HG02885 (cell line): ENCODE data around the gene RPS29.
"Not testable (repeated sequence)": the region's sequence is repeated elsewhere in the genome, so short reads cannot be mapped to it uniquely, and the experiment has no call there.

ENCODE experiments used
- ATAC-seq: cut with Tn5 transposase; IDR thresholded peaks from one replicate; pipeline ENCODE4 v1.9.1; 2021; ENCODE audit warnings: mild to moderate bottlenecking; ENCODE audit not compliant: unreplicated experiment, poor library complexity

The RPS29 gene

DNA sequence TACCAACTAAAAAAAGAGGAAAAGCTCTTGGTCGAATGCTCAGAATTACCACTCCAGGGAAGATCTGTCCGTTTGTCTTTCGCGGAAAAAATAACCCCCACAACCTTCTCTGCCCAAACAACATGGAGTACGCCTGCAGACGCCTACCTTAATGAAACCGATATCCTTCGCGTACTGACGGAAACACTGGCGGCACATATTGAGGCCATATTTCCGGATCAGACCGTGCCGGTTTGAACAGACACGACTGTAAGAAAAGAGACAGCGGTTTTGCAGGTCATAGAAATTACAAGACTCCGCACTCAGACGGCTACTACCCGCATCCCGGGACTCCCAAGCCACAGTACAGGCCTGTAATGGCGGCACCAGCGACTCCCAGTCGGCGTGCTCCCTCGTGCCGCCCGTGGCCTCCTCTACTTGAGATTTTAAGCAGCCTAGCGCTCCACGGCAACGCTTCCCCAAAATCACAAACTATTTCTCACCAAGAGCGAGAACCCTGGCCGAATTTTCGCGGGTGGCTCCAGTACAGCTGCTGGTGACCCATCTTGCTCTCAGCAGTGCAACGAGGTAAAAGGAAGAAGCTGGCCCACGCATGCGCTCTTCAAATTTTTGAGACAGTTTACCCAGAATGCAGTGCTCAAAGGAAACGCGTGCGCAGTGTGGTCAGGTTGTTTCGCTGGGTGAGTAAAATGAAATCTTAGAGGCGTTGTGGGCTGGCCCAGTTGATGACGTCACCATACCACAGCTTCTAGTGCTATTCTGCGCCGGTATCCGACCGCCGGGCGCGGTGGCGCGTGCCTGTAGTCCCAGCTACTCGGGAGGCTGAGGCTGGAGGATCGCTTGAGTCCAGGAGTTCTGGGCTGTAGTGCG, at the start of gene RPS29:
Gene RPS29 (minus strand): TSS at position 578 of the 870 bp plus-strand sequence. CDS start 34 bp downstream, at position 544.
- peak; percentile 89 for ATAC-seq

DNA sequence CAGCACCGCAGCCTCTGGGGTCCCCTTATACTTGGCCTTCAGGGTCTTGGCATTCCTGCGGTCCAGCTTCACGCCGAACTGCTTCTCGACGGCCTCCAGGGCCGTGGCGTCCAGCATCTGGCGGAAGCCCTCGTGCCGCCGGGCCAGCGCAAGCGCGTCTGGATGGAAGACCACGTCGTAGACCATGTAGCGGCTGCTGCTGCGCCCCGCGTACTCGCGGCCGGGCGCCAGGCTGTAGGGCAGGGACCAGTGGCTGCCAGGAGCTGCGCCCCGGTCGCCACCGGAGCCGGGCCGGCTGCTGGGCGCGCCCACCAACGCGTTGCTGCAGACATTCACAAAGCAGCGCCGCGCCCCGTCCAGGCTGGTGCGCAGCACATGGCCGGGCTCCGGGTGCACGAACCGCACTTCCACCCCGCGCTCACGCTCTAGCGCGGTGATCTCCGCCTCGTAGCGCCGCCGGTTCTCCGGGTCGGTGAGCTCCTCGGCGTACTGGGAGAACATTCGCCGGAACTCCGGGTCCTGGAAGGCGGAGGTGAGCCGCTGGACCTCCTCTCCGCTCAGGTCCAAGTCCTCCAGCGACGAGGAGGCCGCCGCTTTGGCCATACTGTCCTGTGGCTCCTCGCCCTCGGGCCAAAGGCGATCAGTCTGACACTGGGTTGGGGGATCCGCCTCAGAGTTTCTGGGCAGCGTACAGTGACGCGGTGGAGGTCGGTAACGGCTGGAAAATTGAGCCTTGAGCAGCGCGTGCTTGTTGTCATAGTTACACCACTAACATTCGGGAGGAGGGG, 48.6 kb upstream of the RPS29 start, which contains the start of gene DNAAF2:
Gene DNAAF2 (minus strand): TSS at position 698 of the 788 bp plus-strand sequence. CDS start 95 bp downstream, at position 603.
- peak; percentile 32 for ATAC-seq

DNA sequence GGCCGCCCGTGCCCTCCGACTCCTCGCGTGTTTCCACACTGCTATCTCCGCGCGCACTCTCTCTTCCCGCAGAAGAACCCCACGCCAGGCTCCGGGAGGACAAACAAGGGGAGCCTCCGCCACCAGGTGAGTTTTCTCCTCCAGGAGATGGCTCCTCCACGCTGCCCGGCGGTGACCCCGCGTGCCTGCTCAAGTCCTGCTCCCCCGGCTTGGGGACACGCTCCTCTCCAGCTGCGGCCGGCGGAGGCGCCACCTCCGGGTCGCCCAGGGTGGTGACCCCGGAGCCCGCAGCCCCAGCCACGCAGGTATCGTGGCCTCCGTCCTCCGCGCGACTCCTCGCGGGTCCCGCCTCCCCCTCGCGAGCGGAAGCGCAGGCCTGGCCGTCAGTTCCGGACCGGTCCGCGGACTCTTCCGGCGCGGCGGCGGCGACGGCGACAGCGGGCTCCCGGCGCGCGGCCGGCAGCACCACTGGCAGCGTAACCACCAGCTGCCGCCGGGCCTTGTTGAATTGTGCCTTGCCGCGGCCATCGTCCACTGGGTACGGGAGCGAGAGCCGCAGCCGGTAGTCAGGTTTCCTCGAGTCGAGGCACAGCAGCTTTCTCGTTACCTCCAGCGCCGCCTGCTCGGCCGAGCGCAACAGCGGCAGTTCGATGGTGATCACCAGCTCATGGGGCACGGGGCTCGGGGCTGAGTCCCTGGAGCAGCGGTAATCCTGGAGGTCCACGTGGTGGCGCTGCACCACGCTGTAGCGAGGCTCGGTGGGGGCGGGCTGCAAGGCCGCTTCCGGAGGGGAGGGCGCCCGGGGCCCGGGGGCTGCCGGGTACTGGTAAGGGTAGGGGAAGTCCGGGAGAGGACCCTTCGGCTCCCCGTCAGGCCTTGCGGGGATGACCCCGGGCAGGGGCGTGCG, 47.7 kb upstream of the RPS29 start:
- ATAC-seq = peak; percentile 77

DNA sequence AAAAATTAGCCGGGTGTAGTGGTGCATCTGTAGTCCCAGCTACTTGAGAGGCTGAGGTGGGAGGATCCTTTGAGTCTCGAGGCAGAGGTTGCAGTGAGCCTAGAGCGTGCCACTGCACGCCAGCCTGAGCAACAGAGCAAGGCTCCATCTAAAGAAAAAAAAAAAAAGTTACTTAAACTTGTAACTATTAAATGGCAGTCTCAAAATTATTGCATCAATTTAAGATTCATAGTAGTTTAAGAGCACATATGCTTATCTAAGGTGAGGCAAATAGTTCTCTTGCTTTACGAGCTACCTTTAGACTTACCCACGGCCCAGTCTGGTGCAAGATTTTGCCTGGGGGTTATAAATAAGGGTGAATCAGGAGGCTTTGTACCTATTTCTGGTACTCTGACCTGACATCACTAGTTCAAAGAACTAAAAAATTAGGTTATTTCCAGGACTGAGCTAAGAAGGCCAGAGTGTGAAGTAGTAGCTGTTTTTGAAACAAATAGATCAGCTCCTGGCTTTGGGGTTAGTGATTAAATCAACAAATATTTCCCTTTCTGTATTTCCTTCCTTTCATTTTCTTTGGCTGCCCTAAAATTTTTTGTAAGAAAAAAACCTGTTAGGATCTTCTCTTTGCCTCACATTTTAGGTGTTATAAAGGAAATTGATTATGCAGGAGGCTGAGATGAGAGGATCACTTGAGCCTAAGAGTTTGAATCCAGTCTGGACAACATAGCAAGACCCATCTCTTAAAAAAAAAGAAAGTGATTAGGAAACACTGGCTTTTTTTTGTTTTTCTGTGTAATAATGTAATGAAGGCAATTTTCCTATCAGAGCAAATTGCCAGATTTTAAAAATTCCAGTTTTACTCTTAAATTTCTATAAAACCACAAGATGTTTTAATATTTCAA, 38.0 kb upstream of the RPS29 start:
- no peak for ATAC-seq

DNA sequence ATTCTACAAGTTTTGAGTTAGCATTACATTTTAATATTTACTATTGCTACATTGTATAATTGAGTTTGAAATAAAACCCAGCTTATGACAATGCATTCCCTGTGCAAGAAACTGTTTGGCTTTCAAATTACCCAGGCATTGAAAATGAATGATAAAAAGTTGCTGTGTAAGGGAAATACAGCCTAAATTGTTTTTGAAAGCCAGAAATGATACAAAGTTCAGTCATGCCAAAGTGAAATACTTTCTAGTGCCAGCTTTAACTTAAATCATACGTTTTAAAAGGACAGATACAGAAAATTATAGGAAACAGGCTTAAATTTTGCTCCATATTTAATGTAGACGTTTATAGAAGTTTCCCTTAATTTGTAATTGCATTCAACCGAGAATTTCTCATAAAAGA, 37.2 kb upstream of the RPS29 start:
- ATAC-seq = no peak

DNA sequence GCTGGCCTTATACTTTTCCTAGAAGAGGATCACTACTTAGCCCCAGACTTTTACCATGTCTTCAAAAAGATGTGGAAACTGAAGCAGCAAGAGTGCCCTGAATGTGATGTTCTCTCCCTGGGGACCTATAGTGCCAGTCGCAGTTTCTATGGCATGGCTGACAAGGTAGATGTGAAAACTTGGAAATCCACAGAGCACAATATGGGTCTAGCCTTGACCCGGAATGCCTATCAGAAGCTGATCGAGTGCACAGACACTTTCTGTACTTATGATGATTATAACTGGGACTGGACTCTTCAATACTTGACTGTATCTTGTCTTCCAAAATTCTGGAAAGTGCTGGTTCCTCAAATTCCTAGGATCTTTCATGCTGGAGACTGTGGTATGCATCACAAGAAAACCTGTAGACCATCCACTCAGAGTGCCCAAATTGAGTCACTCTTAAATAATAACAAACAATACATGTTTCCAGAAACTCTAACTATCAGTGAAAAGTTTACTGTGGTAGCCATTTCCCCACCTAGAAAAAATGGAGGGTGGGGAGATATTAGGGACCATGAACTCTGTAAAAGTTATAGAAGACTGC, 35.9 kb upstream of the RPS29 start:
- no peak for ATAC-seq

DNA sequence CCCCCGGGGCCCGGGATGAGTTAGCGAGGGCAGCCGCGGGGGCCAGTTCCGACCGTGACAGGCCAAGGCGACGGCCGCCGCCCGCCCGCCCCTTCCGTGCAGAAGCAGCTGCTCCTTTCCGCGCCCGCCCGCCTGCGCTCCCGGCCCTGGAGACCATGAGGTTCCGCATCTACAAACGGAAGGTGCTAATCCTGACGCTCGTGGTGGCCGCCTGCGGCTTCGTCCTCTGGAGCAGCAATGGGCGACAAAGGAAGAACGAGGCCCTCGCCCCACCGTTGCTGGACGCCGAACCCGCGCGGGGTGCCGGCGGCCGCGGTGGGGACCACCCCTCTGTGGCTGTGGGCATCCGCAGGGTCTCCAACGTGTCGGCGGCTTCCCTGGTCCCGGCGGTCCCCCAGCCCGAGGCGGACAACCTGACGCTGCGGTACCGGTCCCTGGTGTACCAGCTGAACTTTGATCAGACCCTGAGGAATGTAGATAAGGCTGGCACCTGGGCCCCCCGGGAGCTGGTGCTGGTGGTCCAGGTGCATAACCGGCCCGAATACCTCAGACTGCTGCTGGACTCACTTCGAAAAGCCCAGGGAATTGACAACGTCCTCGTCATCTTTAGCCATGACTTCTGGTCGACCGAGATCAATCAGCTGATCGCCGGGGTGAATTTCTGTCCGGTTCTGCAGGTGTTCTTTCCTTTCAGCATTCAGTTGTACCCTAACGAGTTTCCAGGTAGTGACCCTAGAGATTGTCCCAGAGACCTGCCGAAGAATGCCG, 35.1 kb upstream of the RPS29 start:
- ATAC-seq = peak; percentile 31

DNA sequence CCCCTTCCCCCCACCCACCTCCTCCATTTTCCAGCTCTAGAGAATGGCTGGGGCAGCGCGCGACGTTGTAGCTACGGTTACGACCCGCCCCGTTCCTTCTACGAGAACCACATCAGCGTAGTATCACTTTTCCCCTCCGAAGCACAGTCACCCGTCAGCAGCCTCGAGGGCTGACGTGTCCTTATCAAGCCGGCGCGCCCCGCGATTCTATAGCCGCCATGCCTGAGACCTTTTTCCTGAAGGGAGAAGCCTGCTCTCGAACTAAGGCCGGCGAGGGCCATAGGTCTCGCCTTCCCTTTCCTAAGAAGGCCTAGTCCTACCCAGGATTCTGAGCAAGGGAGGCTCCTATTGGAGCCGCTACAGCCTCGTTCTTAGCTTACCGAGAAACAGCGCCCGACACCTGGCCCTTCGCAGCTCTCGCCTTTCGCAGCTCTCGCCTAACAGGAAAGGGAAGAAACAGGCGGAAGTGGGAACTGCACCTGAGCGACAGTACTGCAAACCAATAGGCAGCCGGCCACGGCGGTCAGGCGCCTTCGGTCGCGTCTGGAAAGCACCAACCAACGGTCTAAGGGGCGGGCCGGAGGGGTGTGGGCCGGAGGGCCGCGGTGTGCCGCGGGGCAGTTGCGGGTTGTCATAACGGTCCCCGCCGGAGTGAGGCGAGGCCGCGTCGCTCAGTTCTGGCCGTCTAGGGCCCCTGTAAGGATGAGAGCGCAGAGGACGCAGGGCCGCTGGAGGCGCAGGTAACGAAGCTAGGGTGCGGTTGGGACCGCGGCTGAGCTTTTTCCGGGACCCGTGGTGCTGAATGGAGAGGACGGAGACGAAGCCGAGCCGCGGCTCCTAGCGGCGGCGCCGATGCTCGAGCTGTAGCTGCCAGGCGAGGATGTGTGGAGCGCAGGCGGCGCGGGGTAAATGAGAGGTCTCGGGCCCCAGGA, 34.3 kb upstream of the RPS29 start, which contains the start of the genes MGAT2 and RPL36AL:
Gene MGAT2 (plus strand): TSS at position 618 of the 932 bp plus-strand sequence. CDS start 470 bp downstream, outside the sequence.
Gene RPL36AL (minus strand): TSS at position 445 of the 932 bp plus-strand sequence. CDS start 1,522 bp downstream, outside the sequence.
- ATAC-seq = peak; percentile 93

DNA sequence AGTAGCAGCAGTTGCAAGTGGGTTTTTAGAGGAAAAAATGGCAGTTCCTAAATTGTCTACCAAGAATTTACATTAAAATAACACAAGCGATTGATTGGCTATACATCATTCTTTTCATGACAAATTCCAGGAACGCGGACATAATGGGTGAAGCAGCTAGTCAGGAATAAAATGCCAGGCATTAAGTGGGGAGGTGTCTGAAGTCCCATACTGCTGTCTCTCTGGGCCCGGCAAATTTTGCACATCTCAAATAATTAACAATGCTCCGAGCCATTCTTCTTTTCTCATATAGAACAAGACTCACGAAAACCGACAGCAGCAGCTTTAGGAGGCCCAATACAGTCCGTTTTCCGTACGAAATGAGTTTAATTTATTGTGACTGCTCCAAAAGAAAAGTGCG, 33.5 kb upstream of the RPS29 start:
- ATAC-seq = no peak

DNA sequence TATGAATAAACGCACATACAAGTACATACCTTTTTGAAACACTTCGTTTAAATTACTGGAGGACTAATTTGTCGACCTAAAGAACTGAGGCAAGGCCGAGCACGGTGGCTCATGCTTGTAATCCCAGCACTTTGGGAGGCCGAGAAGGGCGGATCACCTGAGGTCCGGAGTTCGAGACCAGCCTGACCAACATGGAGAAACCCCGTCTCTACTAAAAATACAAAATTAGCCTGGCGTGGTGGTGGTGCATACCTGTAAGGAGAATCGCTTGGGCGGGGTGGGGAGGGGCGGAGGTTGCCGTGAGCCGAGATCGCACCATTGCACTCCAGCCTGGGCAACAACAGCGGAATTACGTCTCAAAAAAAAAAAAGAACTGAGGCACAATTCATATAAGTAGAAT, 33.1 kb upstream of the RPS29 start:
- not testable (repeated sequence) for ATAC-seq

DNA sequence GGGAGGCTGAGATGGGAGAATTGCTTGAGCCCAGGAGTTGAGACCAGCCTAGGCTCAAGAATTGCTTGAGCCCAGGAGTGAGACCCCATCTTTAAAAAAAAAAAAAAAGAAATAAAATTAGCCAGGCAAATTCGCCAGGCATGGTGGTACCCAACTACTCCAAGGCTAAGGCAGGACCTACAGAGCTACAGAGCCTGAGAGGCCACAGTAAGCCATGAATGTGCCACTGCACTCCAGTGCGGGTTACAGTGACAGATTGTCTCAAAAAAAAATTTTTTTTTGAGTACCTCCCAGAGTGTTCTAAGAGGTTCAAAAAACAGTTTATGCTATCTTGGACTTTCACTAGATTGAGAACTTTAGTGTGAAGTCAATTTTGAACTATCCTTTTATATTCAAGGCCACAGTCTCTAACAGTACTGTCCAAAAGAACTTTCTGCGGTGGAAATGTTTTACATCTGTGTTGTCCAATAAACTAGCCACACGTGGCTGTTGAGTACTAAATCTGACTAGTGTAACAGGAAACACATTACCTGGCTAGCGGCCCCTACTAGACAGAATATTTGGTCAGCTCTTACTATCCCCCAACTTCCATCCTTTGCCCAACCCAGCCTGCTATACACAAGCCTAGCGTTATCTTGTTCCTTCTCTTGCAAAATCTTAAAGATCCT, 31.8 kb upstream of the RPS29 start:
- no peak for ATAC-seq

DNA sequence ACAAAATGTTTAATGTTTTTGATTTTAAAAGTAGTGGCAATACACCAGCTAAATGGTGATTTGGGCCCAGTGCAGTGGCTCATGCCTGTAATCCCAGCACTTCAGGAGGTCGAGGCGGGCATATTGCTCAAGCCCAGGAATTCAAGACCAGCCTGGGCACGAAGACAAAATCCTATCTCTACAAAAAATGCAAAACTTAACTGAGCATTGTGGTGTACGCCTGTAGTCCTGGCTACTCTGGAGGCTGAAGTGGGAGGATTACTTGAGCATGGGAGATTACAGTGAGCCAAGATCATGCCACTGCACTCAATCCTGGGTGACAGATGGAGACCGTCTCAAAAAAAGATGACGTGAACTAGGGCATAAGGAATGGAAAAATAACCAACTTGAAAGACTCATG, 29.6 kb upstream of the RPS29 start:
- ATAC-seq = no peak

DNA sequence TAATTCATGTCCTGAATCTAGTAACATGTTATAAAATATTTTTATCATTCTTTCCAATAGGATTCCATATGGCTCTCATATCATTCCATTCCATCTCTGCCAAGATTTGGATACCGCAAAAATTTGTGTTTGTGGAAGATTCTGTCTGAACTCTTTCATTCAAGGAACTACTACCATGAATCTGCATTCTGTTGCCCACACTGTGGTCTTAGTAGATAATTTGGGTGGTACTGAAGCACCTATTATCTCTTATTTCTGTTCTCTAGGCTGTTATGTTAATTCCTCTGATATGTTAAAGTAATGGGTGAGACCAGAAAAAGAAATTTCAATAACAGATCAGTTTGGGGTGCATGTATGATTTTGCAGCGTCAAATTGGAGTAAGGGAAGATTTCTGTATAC, 28.0 kb upstream of the RPS29 start:
- no peak for ATAC-seq

DNA sequence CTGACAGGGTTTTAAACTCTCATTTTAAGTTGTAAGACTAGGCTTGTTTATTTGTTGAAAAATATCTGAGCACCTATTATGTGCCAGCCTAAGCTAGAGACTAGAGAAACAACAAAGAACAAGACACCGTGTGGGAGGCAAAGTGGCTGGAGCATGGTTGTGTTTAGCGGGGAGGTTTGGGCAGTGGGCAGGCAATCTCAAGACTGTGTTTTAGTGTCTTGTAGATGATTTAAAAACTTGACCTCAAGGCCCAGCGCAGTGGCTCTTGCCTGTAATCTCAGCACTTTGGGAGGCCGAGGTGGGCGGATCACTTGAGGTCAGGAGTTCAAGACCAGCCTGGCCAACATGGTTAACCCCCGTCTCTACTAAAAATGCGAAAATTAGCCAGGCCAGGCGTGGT, 26.5 kb upstream of the RPS29 start:
- ATAC-seq = no peak

DNA sequence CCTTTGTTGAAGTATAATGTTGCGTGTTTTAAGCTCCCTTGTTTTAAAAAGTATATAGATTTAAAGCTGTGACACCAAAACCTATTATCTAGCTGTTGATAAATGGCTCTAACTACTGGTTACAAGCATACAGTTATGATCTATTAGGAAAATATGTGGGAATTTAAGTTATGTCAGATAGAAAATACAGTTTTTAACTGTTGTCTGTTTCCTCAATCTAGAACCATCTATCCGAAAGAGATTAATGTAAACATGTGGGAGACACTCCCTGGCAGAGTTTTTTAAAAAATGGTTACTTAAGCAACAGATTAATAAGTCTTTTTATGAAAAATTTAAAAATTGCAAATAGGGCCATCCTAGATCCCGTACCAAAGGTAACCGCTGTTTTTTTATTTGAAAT, 26.1 kb upstream of the RPS29 start:
- no peak for ATAC-seq

DNA sequence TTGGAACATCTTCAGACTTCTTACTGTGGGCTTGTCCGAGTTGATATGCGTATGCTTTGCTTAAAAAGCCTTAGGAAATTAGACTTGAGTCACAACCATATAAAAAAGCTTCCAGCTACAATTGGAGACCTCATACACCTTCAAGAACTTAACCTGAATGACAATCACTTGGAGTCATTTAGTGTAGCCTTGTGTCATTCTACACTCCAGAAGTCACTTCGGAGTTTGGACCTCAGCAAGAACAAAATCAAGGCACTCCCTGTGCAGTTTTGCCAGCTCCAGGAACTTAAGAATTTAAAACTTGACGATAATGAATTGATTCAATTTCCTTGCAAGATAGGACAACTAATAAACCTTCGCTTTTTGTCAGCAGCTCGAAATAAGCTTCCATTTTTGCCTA, 21.4 kb upstream of the RPS29 start:
- no peak for ATAC-seq
